ENCODE results near the gene LIMS2. TPM values are rescaled to one million over a fixed set of nuclear protein-coding genes. Genes with fewer than 3 reads are reported as not detected.

The LIMS2 gene
- total and polyA plus RNA-seq, 2 donors (not counting 3 experiments of a cell fraction or from before 2014, with no cell fraction given): 48.3 to 55.6 TPM

GRCh38 chr2:127680706-127681287 lies 5.5 kb upstream of the LIMS2 start:
- no peaks in the 10 kb centered on the region for H3K9me3 ChIP-seq (replicated peaks; ENCODE audit: control insufficient read depth, insufficient read depth, low read length)
- H2AFZ ChIP-seq (ENCODE audit: low read depth, low read length): peak overlapping the region; percentile 83
- H3K79me2 ChIP-seq (ENCODE audit: control insufficient read depth, insufficient read depth, low read length): no peaks in the 10 kb centered on the region
- H3K27me3 ChIP-seq (ENCODE audit: control insufficient read depth in 2 of 2, insufficient read depth in 2 of 2, low read length in 2 of 2): no peaks in the 10 kb centered on the region
- intact Hi-C loops (cut with micrococcal nuclease) (no loop called here), dilution Hi-C loops (cut with MboI; ENCODE audit: extremely low pct_ligation_motif_present, low sequenced_read_pairs) (no loop called here)
- H3K27ac ChIP-seq (ENCODE audit: insufficient read depth, low read depth, low read length): no peak overlapping the region
- no peaks in the 10 kb centered on the region for H4K20me1 ChIP-seq (replicated peaks; ENCODE audit: control insufficient read depth, extremely low read depth, insufficient read depth, low read length)
- ChIA-PET CTCF (interaction anchor here (1.2 to 4.7 kb wide), 5 partner anchors 13 to 154 kb away, joined by 3 to 38 read pairs (median 7); no protein-coding TSS in a partner anchor), POLR2A (no interaction called here)
- no TSS peak for BruUV-seq (replicated peaks)
- no peaks in the 10 kb centered on the region for H3K36me3 ChIP-seq (ENCODE audit: control insufficient read depth in 2 of 2, extremely low read depth in 1 of 2, insufficient read depth in 2 of 2, low read length in 2 of 2)
- FAIRE-seq (no peak), DNase-seq (ENCODE audit: low read depth, low spot score) (no peak)
- peaks cover 13% of the 10 kb centered on the region for H3K4me1 ChIP-seq (ENCODE audit: control insufficient read depth, extremely low read depth, insufficient read depth, low read length)
- H3K4me2 ChIP-seq (ENCODE audit: insufficient read depth, low read length): no peak overlapping the region
- H3K9me1 ChIP-seq (replicated peaks; ENCODE audit: control insufficient read depth, extremely low read depth, insufficient read depth, low read length): no peaks in the 10 kb centered on the region
- TF ChIP-seq POLR2AphosphoS5 (IDR thresholded peaks at IDR 0.05; ENCODE audit: insufficient read depth, low read depth, low read length) (no peak), EZH2 (IDR thresholded peaks at IDR 0.05; ENCODE audit: borderline replicate concordance, low read depth, low read length, severe bottlenecking) (no peak), POLR2A (IDR thresholded peaks at IDR 0.05; ENCODE audit: low read depth, low read length) (no peak), CTCF (IDR thresholded peaks at IDR 0.05; ENCODE audit: extremely low read depth in 1 of 2, insufficient read depth in 1 of 2, low read depth in 1 of 2, low read length in 2 of 2) (no peak), MYC (IDR thresholded peaks at IDR 0.05; ENCODE audit: low read depth, low read length) (no peak), GATA2 (IDR thresholded peaks at IDR 0.05; ENCODE audit: insufficient read depth, insufficient read length, low read depth, low read length) (no peak), FOS (IDR thresholded peaks at IDR 0.05; ENCODE audit: borderline replicate concordance, insufficient read depth, low read length) (no peak), JUN (IDR thresholded peaks at IDR 0.05; ENCODE audit: borderline replicate concordance, insufficient read depth, insufficient read length, low read depth) (no peak), MAX (IDR thresholded peaks at IDR 0.05; ENCODE audit: insufficient read depth, insufficient read length) (no peak)
- H3K4me3 ChIP-seq (replicated peaks in 1 of 3; ENCODE audit: insufficient read depth in 1 of 3, low read depth in 1 of 3, low read length in 3 of 3): no peak overlapping the region
- no peak overlapping the region for H3K9ac ChIP-seq (replicated peaks; ENCODE audit: extremely low read depth, insufficient read depth, low read length)
